Thyroid gland (tissue), 4 donors: Measurements from ENCODE around the gene SMIM32. TPM values are rescaled to one million over a fixed set of nuclear protein-coding genes. Genes with fewer than 3 reads are reported as not detected.

ENCODE experiments used
- DNase-seq, 2 donors: peaks; one replicate each; pipeline ENCODE4 v3.0.0-alpha.2; 2019
- H3K27ac ChIP-seq, 3 donors: fragments of 200-600 bp; sonication (generic); 1 replicate in 2 of 3; 2 replicates in 1 of 3; pipeline ENCODE4 v1.5.1; 2016 to 2019; ENCODE audit warnings: mild to moderate bottlenecking in 1 of 3, moderate library complexity in 1 of 3
- H3K27me3 ChIP-seq: fragments of 200-600 bp; sonication (generic); one replicate; pipeline ENCODE4 v1.5.1; 2019
- H3K36me3 ChIP-seq, 2 donors: fragments of 200-600 bp; sonication (generic); one replicate each; pipeline ENCODE4 v1.5.1; 2016 to 2019
- H3K4me1 ChIP-seq, 2 donors: fragments of 200-600 bp; sonication (generic); one replicate each; pipeline ENCODE4 v1.5.1; 2017 to 2019
- H3K4me3 ChIP-seq, 3 donors: fragments of 200-600 bp; sonication (generic); replicated peaks in 1 of 3; 1 replicate in 2 of 3; 2 replicates in 1 of 3; pipeline ENCODE4 v1.5.1; 2016; ENCODE audit warnings: mild to moderate bottlenecking in 1 of 3
- H3K9me3 ChIP-seq: fragments of 200-600 bp; sonication (generic); one replicate; pipeline ENCODE4 v1.5.1; 2017
- POLR2A ChIP-seq, 2 donors: fragments of 450-650 bp; IDR thresholded peaks; one replicate each; pipeline ENCODE4 v1.6.1; 2017; ENCODE audit warnings: antibody characterized with exemption in 2 of 2, mild to moderate bottlenecking in 2 of 2, moderate library complexity in 1 of 2
- WGBS, 2 donors: methylation state at CpG; one replicate each; pipeline ENCODE4 v1.1.5; 2017; 5-methylcytosine and 5-hydroxymethylcytosine counted together
- intact Hi-C: fragments of 100-400 bp; cut with DNase I; formaldehyde crosslinking; loops from one replicate; pipeline ENCODE4 v1.15.1; 2023
- total RNA-seq, 4 donors: library from RNA; depleted of rRNA; stranded (reverse); fragments of >200 nt; gene quantifications; one replicate each; pipeline ENCODE4 v1.2.3, GENCODE V29; 2016
- TF ChIP-seq, protein P1 (sequence below), 6 experiments: fragments of 200-600 bp in 3 of 6; fragments of 450-650 bp in 3 of 6; sonication (generic) in 3 of 6; IDR thresholded peaks; one replicate each; pipeline ENCODE4 v1.5.1; 2016 to 2019; ENCODE audit warnings: antibody characterized with exemption in 6 of 6, mild to moderate bottlenecking in 2 of 6, inconsistent platforms in 1 of 6, moderate library complexity in 1 of 6

Gene SMIM32
- total RNA-seq, 4 donors from 2014 or later = 0.44 TPM; not detected in 3

- H3K27me3 ChIP-seq = no peaks in the 10 kb centered on the region
- DNase-seq = no peak
- no peak for TF ChIP-seq POLR2A (IDR thresholded peaks at IDR 0.05)
- TF ChIP-seq, protein P1, sequence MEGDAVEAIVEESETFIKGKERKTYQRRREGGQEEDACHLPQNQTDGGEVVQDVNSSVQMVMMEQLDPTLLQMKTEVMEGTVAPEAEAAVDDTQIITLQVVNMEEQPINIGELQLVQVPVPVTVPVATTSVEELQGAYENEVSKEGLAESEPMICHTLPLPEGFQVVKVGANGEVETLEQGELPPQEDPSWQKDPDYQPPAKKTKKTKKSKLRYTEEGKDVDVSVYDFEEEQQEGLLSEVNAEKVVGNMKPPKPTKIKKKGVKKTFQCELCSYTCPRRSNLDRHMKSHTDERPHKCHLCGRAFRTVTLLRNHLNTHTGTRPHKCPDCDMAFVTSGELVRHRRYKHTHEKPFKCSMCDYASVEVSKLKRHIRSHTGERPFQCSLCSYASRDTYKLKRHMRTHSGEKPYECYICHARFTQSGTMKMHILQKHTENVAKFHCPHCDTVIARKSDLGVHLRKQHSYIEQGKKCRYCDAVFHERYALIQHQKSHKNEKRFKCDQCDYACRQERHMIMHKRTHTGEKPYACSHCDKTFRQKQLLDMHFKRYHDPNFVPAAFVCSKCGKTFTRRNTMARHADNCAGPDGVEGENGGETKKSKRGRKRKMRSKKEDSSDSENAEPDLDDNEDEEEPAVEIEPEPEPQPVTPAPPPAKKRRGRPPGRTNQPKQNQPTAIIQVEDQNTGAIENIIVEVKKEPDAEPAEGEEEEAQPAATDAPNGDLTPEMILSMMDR (IDR thresholded peaks at IDR 0.05) = no peak
- H3K4me1 ChIP-seq = no peaks in the 10 kb centered on the region
- no peak overlapping the region for H3K4me3 ChIP-seq
- intact Hi-C loops = no loop called here
- H3K9me3 ChIP-seq = no peaks in the 10 kb centered on the region
- H3K27ac ChIP-seq = no peak overlapping the region
- no peaks in the 10 kb centered on the region for H3K36me3 ChIP-seq
- 91% methylated on average over 14 of the region's 14 CpGs for WGBS, 2 donors
Observed at GRCh38 chr5:136209346-136209910, 16.5 kb upstream of the SMIM32 start.

DNA sequence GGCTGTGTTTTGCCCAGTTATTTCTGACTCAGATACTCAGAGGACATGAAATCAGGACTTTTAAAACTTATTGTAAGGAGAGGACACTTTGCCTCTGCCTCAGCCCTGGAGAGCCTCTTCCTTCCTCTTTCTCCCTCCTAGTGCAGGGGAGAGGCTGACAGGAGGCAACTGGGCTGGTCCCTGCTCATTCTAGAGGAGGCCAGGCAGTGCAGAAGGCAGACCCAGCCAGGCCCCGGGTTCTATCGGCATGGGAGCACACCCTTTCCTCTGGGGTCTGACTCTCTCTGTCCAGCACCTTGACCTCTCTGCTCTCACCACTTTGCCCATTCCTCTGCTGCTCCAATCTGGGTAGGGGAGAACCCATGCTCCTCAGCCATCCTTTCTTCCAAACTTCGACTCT, 16.0 kb upstream of the SMIM32 start:
- Histone ChIP-seq H3K4me3 (no peak overlapping the region), H3K36me3 (no peaks in the 10 kb centered on the region), H3K4me1 (no peaks in the 10 kb centered on the region), H3K27me3 (no peaks in the 10 kb centered on the region), H3K9me3 (no peaks in the 10 kb centered on the region), H3K27ac (no peak overlapping the region)
- no peak for DNase-seq
- WGBS, 2 donors = 66 to 70% methylated on average over 3 of the region's 3 CpGs
- intact Hi-C loops = no loop called here
- no peak for TF ChIP-seq POLR2A (IDR thresholded peaks at IDR 0.05)
- TF ChIP-seq, protein P1 (IDR thresholded peaks at IDR 0.05) = no peak

GRCh38 chr5:136207631-136208030, 14.7 kb upstream of the SMIM32 start:
- intact Hi-C loops = no loop called here
- TF ChIP-seq, protein P1 (IDR thresholded peaks at IDR 0.05) = no peak
- no peak for TF ChIP-seq POLR2A (IDR thresholded peaks at IDR 0.05)
- 92 to 95% methylated on average over 5 to 7 of the region's 7 CpGs for WGBS, 2 donors
- DNase-seq = no peak
- Histone ChIP-seq H3K27me3 (no peaks in the 10 kb centered on the region), H3K4me3 (no peak overlapping the region), H3K27ac (no peak overlapping the region), H3K4me1 (no peaks in the 10 kb centered on the region), H3K36me3 (no peaks in the 10 kb centered on the region), H3K9me3 (no peaks in the 10 kb centered on the region)

DNA sequence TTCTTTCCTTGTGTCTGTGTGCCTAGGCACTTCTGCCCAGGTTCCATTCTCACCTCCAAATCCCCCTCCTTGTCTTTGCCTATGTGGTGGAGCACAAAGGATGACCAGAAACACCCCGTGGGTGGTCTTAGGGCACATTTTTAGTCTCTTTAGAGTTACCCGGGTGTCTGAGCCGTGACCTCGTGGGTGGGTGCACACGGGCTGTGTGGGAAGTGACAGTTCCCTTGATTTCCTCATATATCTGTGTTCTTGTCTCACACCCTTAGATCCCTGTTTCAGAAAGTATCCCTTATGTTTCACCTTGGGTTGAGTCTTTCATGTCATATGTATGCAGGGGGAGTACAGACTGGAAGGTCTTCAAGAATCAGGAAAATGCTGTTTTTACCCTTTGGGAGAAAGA, 13.4 kb upstream of the SMIM32 start:
- H3K27ac ChIP-seq = no peak overlapping the region
- H3K36me3 ChIP-seq = no peaks in the 10 kb centered on the region
- DNase-seq = no peak
- H3K9me3 ChIP-seq = no peaks in the 10 kb centered on the region
- 78 to 85% methylated on average over 5 of the region's 5 CpGs for WGBS, 2 donors
- H3K27me3 ChIP-seq = no peaks in the 10 kb centered on the region
- no peak overlapping the region for H3K4me3 ChIP-seq
- TF ChIP-seq, protein P1 (IDR thresholded peaks at IDR 0.05) = no peak
- no peak for TF ChIP-seq POLR2A (IDR thresholded peaks at IDR 0.05)
- intact Hi-C loops = no loop called here
- no peaks in the 10 kb centered on the region for H3K4me1 ChIP-seq

DNA sequence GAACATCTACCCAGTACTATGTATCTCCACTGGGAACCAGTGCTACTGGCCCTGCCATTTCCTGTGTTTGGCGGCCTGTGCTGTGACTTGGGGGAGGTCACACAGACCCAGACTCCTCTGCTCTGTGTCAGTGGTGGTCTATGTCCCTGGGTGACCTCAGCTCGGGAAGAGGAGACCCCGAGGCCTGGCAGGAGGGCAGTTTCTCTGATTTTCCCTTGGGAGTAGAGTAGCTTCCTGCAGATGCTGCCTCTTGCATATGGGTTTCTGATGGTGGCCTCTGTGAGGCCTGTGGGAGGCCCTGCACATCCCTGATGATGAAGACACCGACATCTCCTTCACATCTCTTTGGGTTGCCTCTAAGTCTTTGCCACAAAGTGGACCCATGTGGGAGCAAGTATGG, 13.0 kb upstream of the SMIM32 start:
- intact Hi-C loops = no loop called here
- H3K4me1 ChIP-seq = no peaks in the 10 kb centered on the region

More for the DNA sequence above, 13.0 kb upstream of the SMIM32 start:
- Histone ChIP-seq H3K4me3 (no peak overlapping the region), H3K36me3 (no peaks in the 10 kb centered on the region), H3K27ac (no peak overlapping the region), H3K9me3 (no peaks in the 10 kb centered on the region), H3K27me3 (no peaks in the 10 kb centered on the region)
- 85 to 92% methylated on average over 4 of the region's 4 CpGs for WGBS, 2 donors
- no peak for TF ChIP-seq POLR2A (IDR thresholded peaks at IDR 0.05)
- TF ChIP-seq, protein P1 (IDR thresholded peaks at IDR 0.05) = no peak
- no peak for DNase-seq
